ENCODE results near the gene CHGA. TPM values are rescaled to one million over a fixed set of nuclear protein-coding genes. Genes with fewer than 3 reads are reported as not detected.

The CHGA gene
- total RNA-seq, 1 experiment from 2014 or later, result 0.24 TPM

GRCh38 chr14:92955381-92955780 lies 32.4 kb downstream of the CHGA start:
- in situ Hi-C loops (cut with HindIII; ENCODE audit: low sequenced_read_pairs), result no loop called here
- DNase-seq (ENCODE audit: low spot score), result no peak

GRCh38 chr14:92956961-92957360 lies 34.0 kb downstream of the CHGA start:
- in situ Hi-C loops (cut with HindIII; ENCODE audit: low sequenced_read_pairs), result no loop called here
- no peak for DNase-seq (ENCODE audit: low spot score)

GRCh38 chr14:92958373-92959188 lies 35.6 kb downstream of the CHGA start:
- in situ Hi-C loops (cut with HindIII; ENCODE audit: low sequenced_read_pairs), result no loop called here
- no peak for DNase-seq (ENCODE audit: low spot score)

- in situ Hi-C loops (cut with HindIII; ENCODE audit: low sequenced_read_pairs), result no loop called here
- DNase-seq (ENCODE audit: low spot score), result no peak
These were observed 36.2 kb downstream of the CHGA start for GRCh38 chr14:92959189-92959531.

- in situ Hi-C loops (cut with HindIII; ENCODE audit: low sequenced_read_pairs), result no loop called here
- no peak for DNase-seq (ENCODE audit: low spot score)
These were observed 37.1 kb downstream of the CHGA start for GRCh38 chr14:92959761-92960680.

GRCh38 chr14:92960706-92961566 lies 38.0 kb downstream of the CHGA start:
- in situ Hi-C loops (cut with HindIII; ENCODE audit: low sequenced_read_pairs), result no loop called here
- no peak for DNase-seq (ENCODE audit: low spot score)

- no peak for DNase-seq (ENCODE audit: low spot score)
- in situ Hi-C loops (cut with HindIII; ENCODE audit: low sequenced_read_pairs), result no loop called here
These were observed 38.6 kb downstream of the CHGA start for GRCh38 chr14:92961567-92961855.

- in situ Hi-C loops (cut with HindIII; ENCODE audit: low sequenced_read_pairs), result no loop called here
- DNase-seq (ENCODE audit: low spot score), result no peak
These were observed 39.3 kb downstream of the CHGA start for GRCh38 chr14:92962031-92962830.

GRCh38 chr14:92962831-92963095 lies 39.8 kb downstream of the CHGA start:
- DNase-seq (ENCODE audit: low spot score), result no peak
- in situ Hi-C loops (cut with HindIII; ENCODE audit: low sequenced_read_pairs), result no loop called here

GRCh38 chr14:92963301-92964123 lies 40.6 kb downstream of the CHGA start:
- in situ Hi-C loops (cut with HindIII; ENCODE audit: low sequenced_read_pairs), result no loop called here

GRCh38 chr14:92964124-92965109 lies 41.5 kb downstream of the CHGA start:
- no peak for DNase-seq (ENCODE audit: low spot score)
- in situ Hi-C loops (cut with HindIII; ENCODE audit: low sequenced_read_pairs), result no loop called here

More at GRCh38 chr14:92963301-92964123, 40.6 kb downstream of the CHGA start:
- no peak for DNase-seq (ENCODE audit: low spot score)

GRCh38 chr14:92965281-92965680 lies 42.3 kb downstream of the CHGA start:
- no peak for DNase-seq (ENCODE audit: low spot score)
- in situ Hi-C loops (cut with HindIII; ENCODE audit: low sequenced_read_pairs), result no loop called here

GRCh38 chr14:92967346-92967926 lies 44.5 kb downstream of the CHGA start:
- in situ Hi-C loops (cut with HindIII; ENCODE audit: low sequenced_read_pairs), result no loop called here
- DNase-seq (ENCODE audit: low spot score), result no peak

- no peak for DNase-seq (ENCODE audit: low spot score)
- in situ Hi-C loops (cut with HindIII; ENCODE audit: low sequenced_read_pairs), result no loop called here
These were observed 45.5 kb downstream of the CHGA start for GRCh38 chr14:92968291-92969020.

- no peak for DNase-seq (ENCODE audit: low spot score)
- in situ Hi-C loops (cut with HindIII; ENCODE audit: low sequenced_read_pairs), result no loop called here
These were observed 46.5 kb downstream of the CHGA start for GRCh38 chr14:92969430-92969829.

- DNase-seq (ENCODE audit: low spot score), result no peak
- in situ Hi-C loops (cut with HindIII; ENCODE audit: low sequenced_read_pairs), result no loop called here
These were observed 46.9 kb downstream of the CHGA start for GRCh38 chr14:92969871-92970270.

Measured in G401 (cell line).